ENCODE measurements around the gene PCLAF. TPM values are rescaled to one million over a fixed set of nuclear protein-coding genes. Genes with fewer than 3 reads are reported as not detected.

The PCLAF gene
- total and polyA plus RNA-seq, 2 of the 13 experiments (the other 11 are each of a cell fraction or from before 2014, with no cell fraction given) = 98.6 to 98.9 TPM

GRCh38 chr15:64355944-64356709 is 25.1 kb downstream of the PCLAF start, which contains the start of gene CSNK1G1 (continued):
- 0 out of 2 replicates have a peak, but pooled peaks have one; percentile 32 for TF ChIP-seq ZNF343 (CRISPR knock-in tag; IDR thresholded peaks at IDR 0.05)
- TF ChIP-seq NR2C2 (CRISPR knock-in tag; IDR thresholded peaks at IDR 0.05; ENCODE audit: borderline replicate concordance) = peak; percentile 99

- Histone ChIP-seq H4K20me1 (ENCODE audit: insufficient read depth, low read length) (no peaks in the 10 kb centered on the region), H3K4me3 (replicated peaks in 1 of 3; ENCODE audit: insufficient read depth in 1 of 3, low read depth in 2 of 3, low read length in 3 of 3) (peak overlapping the region; percentile 85 to 95 (median 94)), H3K36me3 (replicated peaks in 1 of 2; ENCODE audit: control insufficient read depth in 1 of 2, insufficient read depth in 2 of 2, low read length in 2 of 2) (no peaks in the 10 kb centered on the region), H3K27me3 (ENCODE audit: control insufficient read depth in 1 of 2, insufficient read depth in 2 of 2, low read length in 2 of 2) (no peaks in the 10 kb centered on the region; a peak in 1 of 5 replicates), H3K9me3 (ENCODE audit: low read length) (no peaks in the 10 kb centered on the region), H2AFZ (ENCODE audit: low read length) (peak overlapping the region; percentile 18), H3K79me2 (ENCODE audit: insufficient read depth, low read length) (peaks cover 22% of the 10 kb centered on the region), H3K27ac (ENCODE audit: extremely low read length, insufficient read depth, low read length) (peak overlapping the region; percentile 64), H3K4me2 (ENCODE audit: low read depth, low read length) (peak overlapping the region; percentile 78), H3K4me1 (ENCODE audit: insufficient read depth, low read length) (peaks cover 19% of the 10 kb centered on the region), H3K9ac (ENCODE audit: insufficient read depth, low read depth, low read length) (peak overlapping the region; percentile 83)
- in situ Hi-C loops (cut with HindIII; ENCODE audit: extremely low pct_ligation_motif_present, low pct_unique_long_range_greater_than_20kb) (loop anchor here (5.0 kb wide), 1 partner anchor 148 kb away; no protein-coding TSS in a partner anchor), intact Hi-C loops (cut with micrococcal nuclease; ENCODE audit: unreplicated experiment) (loop anchor here (5.0 kb wide), 1 partner anchor 193 kb away; the partner anchor contains the start of gene PPIB)
- BruUV-seq (replicated peaks) = TSS peak; percentile 66
- ChIA-PET CTCF (ENCODE audit: low intra/inter-chr PET ratio, low total read pairs) (interaction anchor here (2.0 kb wide), 1 partner anchor 146 kb away, joined by 7 read pairs; no protein-coding TSS in a partner anchor), POLR2A (interaction anchor here (1.0 to 2.1 kb wide), 5 partner anchors 10 to 192 kb away, joined by 3 to 12 read pairs (median 3); partner anchors contain the start of genes PPIB and TRIP4)
- under 1% methylated on average over 24 of the region's 30 CpGs for WGBS (ENCODE audit: low lambda C conversion rate)
- no peak for FAIRE-seq
- ATAC-seq = peak; percentile 65
- peak; percentile 13 for DNase-seq (ENCODE audit: low spot score)
- TF ChIP-seq CTCF (CRISPR knock-in tag; IDR thresholded peaks at IDR 0.05) (0 out of 2 replicates have a peak, but pooled peaks have one; percentile 7), ZNF124 (CRISPR knock-in tag; IDR thresholded peaks at IDR 0.05) (0 out of 2 replicates have a peak, but pooled peaks have one; percentile 66), HNRNPL (IDR thresholded peaks at IDR 0.05; ENCODE audit: low read depth, low read length) (no peak), ZNF234 (CRISPR knock-in tag; conservative IDR thresholded peaks at IDR 0.05) (no peak), ZFP91 (CRISPR knock-in tag; IDR thresholded peaks at IDR 0.05; ENCODE audit: borderline replicate concordance) (0 out of 2 replicates have a peak, but pooled peaks have one; percentile 1), NRL (CRISPR knock-in tag; IDR thresholded peaks at IDR 0.05; ENCODE audit: borderline replicate concordance) (0 out of 2 replicates have a peak, but pooled peaks have one; percentile 15), ZNF558 (CRISPR knock-in tag; IDR thresholded peaks at IDR 0.05; ENCODE audit: borderline replicate concordance) (no peak), ZNF138 (CRISPR knock-in tag; IDR thresholded peaks at IDR 0.05; ENCODE audit: low read depth) (no peak), ZNF687 (CRISPR knock-in tag; IDR thresholded peaks at IDR 0.05) (no peak), GATA4 (IDR thresholded peaks at IDR 0.05; ENCODE audit: borderline replicate concordance, low read depth) (no peak)
These were observed 25.8 kb downstream of the PCLAF start for GRCh38 chr15:64355348-64355943.

Data from HepG2 (cell line).